ENCODE data around the gene NLRP10. TPM values are rescaled to one million over a fixed set of nuclear protein-coding genes. Genes with fewer than 3 reads are reported as not detected.

The NLRP10 gene
- not detected for total RNA-seq
- polyA plus RNA-seq = not detected

- 86 to 88% methylated on average over 1 of the region's 1 CpG for WGBS, 2 donors
- H3K27ac ChIP-seq = no peak within 1 kb of the TSS
- intact Hi-C loops (cut with DNase I) = no loop called here
Observed at GRCh38 chr11:7965386-7965785, at the start of gene NLRP10. Gene NLRP10 (minus strand): TSS chr11:7965447. CDS start chr11:7963495, 1,952 bp downstream.

GRCh38 chr11:8013833-8014232 is 48.6 kb upstream of the NLRP10 start:
- Histone ChIP-seq H3K36me3 (no peaks in the 10 kb centered on the region), H3K27ac (no peak overlapping the region), H3K9me3 (no peaks in the 10 kb centered on the region), H3K4me3 (no peak overlapping the region), H3K4me1 (peaks cover 0 to 11% (median 10%) of the 10 kb centered on the region in 4 donors), H3K27me3 (no peaks in the 10 kb centered on the region)
- WGBS, 2 donors = 85 to 88% methylated on average over 5 of the region's 5 CpGs
- TF ChIP-seq CTCF (IDR thresholded peaks at IDR 0.05) = no peak
- no peak for TF ChIP-seq POLR2A (IDR thresholded peaks at IDR 0.05)
- DNase-seq = no peak
- intact Hi-C loops (cut with DNase I) = no loop called here

More at GRCh38 chr11:7965386-7965785, at the start of gene NLRP10:
- no peaks in the 10 kb centered on the region for H3K4me1 ChIP-seq
- H3K4me3 ChIP-seq = no peak within 1 kb of the TSS
- DNase-seq = no peak
- H3K27me3 ChIP-seq = no peaks in the 10 kb centered on the region
- no peaks in the 10 kb centered on the region for H3K9me3 ChIP-seq
- H3K36me3 ChIP-seq = no peaks in the 10 kb centered on the region
- TF ChIP-seq CTCF (IDR thresholded peaks at IDR 0.05) = no peak
- TF ChIP-seq EP300 (IDR thresholded peaks at IDR 0.05) = no peak
- no peak for TF ChIP-seq POLR2A (IDR thresholded peaks at IDR 0.05)
- no peak for TF ChIP-seq POLR2AphosphoS5 (IDR thresholded peaks at IDR 0.05)

GRCh38 chr11:8011981-8012444 is 46.8 kb upstream of the NLRP10 start:
- TF ChIP-seq CTCF (IDR thresholded peaks at IDR 0.05) (no peak), POLR2A (IDR thresholded peaks at IDR 0.05) (no peak)
- no peak overlapping the region for H3K4me3 ChIP-seq
- no peak for DNase-seq
- intact Hi-C loops (cut with DNase I) = no loop called here
- no peak overlapping the region for H3K27ac ChIP-seq
- 64 to 65% methylated on average over 4 of the region's 4 CpGs for WGBS, 2 donors
- no peaks in the 10 kb centered on the region for H3K4me1 ChIP-seq
- no peaks in the 10 kb centered on the region for H3K36me3 ChIP-seq
- H3K27me3 ChIP-seq = no peaks in the 10 kb centered on the region
- H3K9me3 ChIP-seq = no peaks in the 10 kb centered on the region

GRCh38 chr11:8011371-8011770 is 46.1 kb upstream of the NLRP10 start:
- no peak overlapping the region for H3K27ac ChIP-seq
- H3K27me3 ChIP-seq = no peaks in the 10 kb centered on the region
- no peaks in the 10 kb centered on the region for H3K4me1 ChIP-seq
- DNase-seq = no peak
- intact Hi-C loops (cut with DNase I) = no loop called here
- TF ChIP-seq EP300 (IDR thresholded peaks at IDR 0.05) = no peak
- TF ChIP-seq POLR2A (IDR thresholded peaks at IDR 0.05) = no peak
- no peak for TF ChIP-seq POLR2AphosphoS5 (IDR thresholded peaks at IDR 0.05)
- no peak for TF ChIP-seq CTCF (IDR thresholded peaks at IDR 0.05)
- H3K9me3 ChIP-seq = no peaks in the 10 kb centered on the region
- no peak overlapping the region for H3K4me3 ChIP-seq
- 71 to 84% methylated on average over 2 of the region's 2 CpGs for WGBS, 2 donors
- H3K36me3 ChIP-seq = no peaks in the 10 kb centered on the region

GRCh38 chr11:8009856-8010255 is 44.6 kb upstream of the NLRP10 start:
- TF ChIP-seq CTCF (IDR thresholded peaks at IDR 0.05) (no peak), EP300 (IDR thresholded peaks at IDR 0.05) (no peak)
- H3K4me1 ChIP-seq = no peaks in the 10 kb centered on the region
- intact Hi-C loops (cut with DNase I) = loop anchor here (10.0 kb wide), 1 partner anchor 255 kb away; the partner anchor contains the start of gene LMO1
- H3K4me3 ChIP-seq = no peak overlapping the region
- no peaks in the 10 kb centered on the region for H3K36me3 ChIP-seq
- no peaks in the 10 kb centered on the region for H3K27me3 ChIP-seq
- H3K9me3 ChIP-seq = no peaks in the 10 kb centered on the region
- H3K27ac ChIP-seq = no peak overlapping the region
- DNase-seq = no peak
- 91 to 92% methylated on average over 3 of the region's 3 CpGs for WGBS, 2 donors
